ENCODE data around the gene MAPK12. TPM values are rescaled to one million over a fixed set of nuclear protein-coding genes. Genes with fewer than 3 reads are reported as not detected.
"Not testable (repeated sequence)": the region's sequence is repeated elsewhere in the genome, so short reads cannot be mapped to it uniquely, and the experiment has no call there.

Gene MAPK12
- total RNA-seq, 1 donor from 2014 or later: 63.3 TPM

DNA sequence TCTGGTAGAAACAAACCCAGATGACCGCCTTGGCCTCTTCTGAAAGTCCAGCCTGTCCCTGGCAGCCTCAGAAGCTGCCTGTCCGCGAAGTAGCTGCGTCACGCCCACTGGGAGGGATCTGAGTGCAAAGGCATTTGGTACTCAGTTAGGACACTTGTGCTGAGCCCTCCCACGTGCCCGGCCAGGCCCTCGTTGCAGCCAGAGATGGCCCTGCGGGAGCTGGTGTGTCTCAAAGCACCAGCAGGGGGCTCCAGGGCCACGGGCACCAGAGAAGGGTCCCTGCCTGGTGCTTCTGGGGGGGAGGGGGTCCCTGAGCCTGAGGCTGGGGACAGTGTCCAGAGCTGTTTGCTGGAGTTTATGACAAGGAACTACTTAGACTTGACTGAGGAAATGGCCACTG, 54.9 kb downstream of the MAPK12 start:
- Mint-ChIP-seq H3K4me1 (peaks cover 10% of the 10 kb centered on the region), H3K27me3 (ENCODE audit: low read depth) (no peaks in the 10 kb centered on the region), H3K9me3 (peaks cover 6% of the 10 kb centered on the region), H3K27ac (no peak overlapping the region), H3K36me3 (peaks cover 22% of the 10 kb centered on the region), H3K4me3 (no peak overlapping the region)
- DNase-seq (ENCODE audit: low spot score in 2 of 2, unreplicated experiment in 2 of 2): no peak
- TF ChIP-seq, protein P1, sequence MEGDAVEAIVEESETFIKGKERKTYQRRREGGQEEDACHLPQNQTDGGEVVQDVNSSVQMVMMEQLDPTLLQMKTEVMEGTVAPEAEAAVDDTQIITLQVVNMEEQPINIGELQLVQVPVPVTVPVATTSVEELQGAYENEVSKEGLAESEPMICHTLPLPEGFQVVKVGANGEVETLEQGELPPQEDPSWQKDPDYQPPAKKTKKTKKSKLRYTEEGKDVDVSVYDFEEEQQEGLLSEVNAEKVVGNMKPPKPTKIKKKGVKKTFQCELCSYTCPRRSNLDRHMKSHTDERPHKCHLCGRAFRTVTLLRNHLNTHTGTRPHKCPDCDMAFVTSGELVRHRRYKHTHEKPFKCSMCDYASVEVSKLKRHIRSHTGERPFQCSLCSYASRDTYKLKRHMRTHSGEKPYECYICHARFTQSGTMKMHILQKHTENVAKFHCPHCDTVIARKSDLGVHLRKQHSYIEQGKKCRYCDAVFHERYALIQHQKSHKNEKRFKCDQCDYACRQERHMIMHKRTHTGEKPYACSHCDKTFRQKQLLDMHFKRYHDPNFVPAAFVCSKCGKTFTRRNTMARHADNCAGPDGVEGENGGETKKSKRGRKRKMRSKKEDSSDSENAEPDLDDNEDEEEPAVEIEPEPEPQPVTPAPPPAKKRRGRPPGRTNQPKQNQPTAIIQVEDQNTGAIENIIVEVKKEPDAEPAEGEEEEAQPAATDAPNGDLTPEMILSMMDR (IDR thresholded peaks at IDR 0.05; ENCODE audit: unreplicated experiment): peak; percentile 22

DNA sequence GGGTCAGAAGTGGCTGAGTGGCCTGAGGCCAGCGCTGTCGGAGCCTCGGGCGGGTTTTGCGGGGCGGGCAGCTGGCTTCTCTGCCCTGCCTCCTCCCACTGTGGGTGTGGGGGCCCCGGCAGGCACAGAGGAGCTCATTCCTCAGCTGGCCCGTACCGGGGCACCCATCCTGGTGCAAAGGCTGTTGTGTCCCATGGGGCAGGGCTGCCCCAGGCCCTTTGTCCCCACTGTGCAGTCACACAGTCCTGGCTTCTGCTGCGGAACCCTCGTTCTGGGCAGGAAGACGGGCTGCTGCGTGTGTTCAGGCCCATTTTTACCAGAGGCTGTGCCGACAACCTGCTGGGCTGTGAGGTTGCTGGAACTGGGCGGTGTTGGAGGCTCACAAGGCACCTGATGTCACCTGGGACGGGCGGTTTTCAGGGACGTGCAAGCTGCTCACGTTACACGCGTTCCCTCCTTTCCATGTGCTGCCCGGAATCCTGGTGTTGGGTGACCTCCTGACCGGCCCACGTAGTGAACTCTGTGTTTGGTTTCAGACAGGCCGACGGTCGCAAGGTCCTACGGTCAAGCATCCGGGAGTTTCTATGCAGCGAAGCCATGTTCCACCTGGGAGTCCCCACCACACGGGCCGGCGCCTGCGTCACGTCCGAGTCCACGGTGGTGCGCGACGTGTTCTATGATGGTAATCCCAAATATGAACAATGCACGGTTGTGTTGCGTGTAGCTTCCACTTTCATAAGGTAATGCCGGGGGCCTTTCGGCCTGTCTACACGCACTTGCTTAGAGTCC, 55.5 kb downstream of the MAPK12 start:
- no peak overlapping the region for H3K4me3 Mint-ChIP-seq
- H3K27ac Mint-ChIP-seq: no peak overlapping the region
- TF ChIP-seq, protein P1 (IDR thresholded peaks at IDR 0.05; ENCODE audit: unreplicated experiment): no peak
- peaks cover 10% of the 10 kb centered on the region for H3K4me1 Mint-ChIP-seq
- no peak for DNase-seq (ENCODE audit: low spot score in 2 of 2, unreplicated experiment in 2 of 2)
- H3K36me3 Mint-ChIP-seq: peaks cover 18% of the 10 kb centered on the region
- H3K9me3 Mint-ChIP-seq: peaks cover 6% of the 10 kb centered on the region
- no peaks in the 10 kb centered on the region for H3K27me3 Mint-ChIP-seq (ENCODE audit: low read depth)

DNA sequence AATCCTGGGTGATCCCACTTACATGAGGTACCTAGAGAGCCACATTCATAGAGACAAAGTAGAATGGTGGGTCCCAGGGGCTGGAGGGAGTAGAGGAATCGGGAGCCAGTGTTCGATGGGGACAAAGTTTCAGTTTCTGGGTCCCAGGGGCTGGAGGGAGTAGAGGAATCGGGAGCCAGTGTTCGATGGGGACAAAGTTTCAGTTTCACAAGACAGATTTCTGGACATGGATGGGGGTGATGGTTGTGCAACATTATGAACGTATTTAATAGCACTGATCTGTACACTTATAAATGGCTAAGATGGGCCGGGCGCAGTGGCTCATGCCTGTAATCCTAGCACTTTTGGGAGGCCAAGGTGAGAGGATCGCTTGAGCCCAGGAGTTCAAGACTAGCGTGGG, 56.5 kb downstream of the MAPK12 start:
- not testable (repeated sequence) for H3K27me3 Mint-ChIP-seq (ENCODE audit: low read depth); H3K9me3 Mint-ChIP-seq; H3K27ac Mint-ChIP-seq; H3K4me3 Mint-ChIP-seq; DNase-seq (ENCODE audit: low spot score in 2 of 2, unreplicated experiment in 2 of 2); H3K4me1 Mint-ChIP-seq
- H3K36me3 Mint-ChIP-seq: peaks cover 16% of the 10 kb centered on the region

DNA sequence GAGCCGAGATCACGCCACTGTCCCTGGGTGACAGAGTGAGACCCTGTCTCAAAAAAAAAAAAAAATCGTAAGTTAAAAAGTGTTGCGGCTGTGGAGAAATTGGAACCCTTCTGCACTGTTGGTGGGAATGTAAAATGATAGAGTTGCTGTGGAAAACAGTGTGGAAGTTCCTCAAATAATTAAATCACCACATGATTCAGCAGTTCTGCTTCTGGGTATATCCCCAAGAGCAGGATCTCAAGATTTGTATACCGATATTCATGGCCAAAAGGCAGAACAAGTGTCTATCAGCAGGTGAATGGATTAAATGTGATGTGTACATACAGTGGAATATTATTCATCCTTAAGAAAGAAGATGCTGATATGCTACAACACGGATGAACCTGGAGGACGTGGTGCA, 56.9 kb downstream of the MAPK12 start:
- Mint-ChIP-seq H3K36me3 (peaks cover 12% of the 10 kb centered on the region), H3K27ac (no peak overlapping the region), H3K27me3 (ENCODE audit: low read depth) (no peaks in the 10 kb centered on the region), H3K4me3 (no peak overlapping the region), H3K9me3 (peaks cover 6% of the 10 kb centered on the region), H3K4me1 (peaks cover 13% of the 10 kb centered on the region)
- no peak for DNase-seq (ENCODE audit: low spot score in 2 of 2, unreplicated experiment in 2 of 2)
- TF ChIP-seq, protein P1 (IDR thresholded peaks at IDR 0.05; ENCODE audit: unreplicated experiment): no peak

DNA sequence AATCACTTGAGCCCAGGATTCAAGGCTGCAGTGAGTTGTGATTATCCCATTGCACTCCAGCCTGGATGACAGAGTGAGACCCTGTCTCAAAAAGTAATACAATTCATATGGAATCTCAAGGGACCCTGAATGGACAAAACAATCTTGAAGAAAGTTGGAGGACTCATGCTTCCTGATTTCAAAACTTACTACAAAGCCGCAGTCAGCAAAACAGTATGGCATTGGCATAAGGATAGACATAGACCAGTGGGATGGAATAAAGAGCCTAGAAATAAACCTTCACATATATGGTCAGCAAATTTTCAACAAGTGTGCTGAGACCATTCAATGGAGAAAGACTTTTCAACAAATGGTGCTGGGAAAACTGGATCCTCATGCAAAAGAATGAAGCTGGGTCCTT, 58.2 kb downstream of the MAPK12 start:
- TF ChIP-seq, protein P1 (IDR thresholded peaks at IDR 0.05; ENCODE audit: unreplicated experiment): no peak
- Mint-ChIP-seq H3K36me3 (peaks cover 12% of the 10 kb centered on the region), H3K4me1 (peaks cover 16% of the 10 kb centered on the region), H3K4me3 (no peak overlapping the region), H3K9me3 (peaks cover 6% of the 10 kb centered on the region), H3K27ac (no peak overlapping the region), H3K27me3 (ENCODE audit: low read depth) (no peaks in the 10 kb centered on the region)
- DNase-seq (ENCODE audit: low spot score in 2 of 2, unreplicated experiment in 2 of 2): no peak

Other genes with a start within 250 kb of the MAPK12 start
- gene IL17REL, start 248.9 kb downstream of the MAPK12 start, total RNA-seq: 0.29 to 0.31 TPM (median 0.31 TPM) in 3 replicates
- 0.11 to 0.44 TPM (median 0.13 TPM) in 3 replicates for gene TTLL8, start 203.4 kb downstream of the MAPK12 start, total RNA-seq
- gene MLC1, start 176.3 kb downstream of the MAPK12 start, total RNA-seq: 1.8 to 2.1 TPM (median 2.0 TPM) in 3 replicates
- gene MOV10L1, start 171.7 kb downstream of the MAPK12 start, total RNA-seq: 1.7 to 3.5 TPM (median 2.8 TPM) in 3 replicates
- 6.0 to 7.0 TPM (median 6.4 TPM) in 3 replicates for gene PANX2, start 91.0 kb downstream of the MAPK12 start, total RNA-seq
- gene TRABD, start 75.8 kb downstream of the MAPK12 start, total RNA-seq: 44.3 to 44.6 TPM (median 44.4 TPM) in 3 replicates
- gene SELENOO, start 60.7 kb downstream of the MAPK12 start, total RNA-seq: 25.5 to 28.3 TPM (median 26.9 TPM) in 3 replicates
- gene TUBGCP6, start 16.7 kb downstream of the MAPK12 start, total RNA-seq: 64.1 to 65.9 TPM (median 65.3 TPM) in 3 replicates
- 77.6 to 81.3 TPM (median 79.5 TPM) in 3 replicates for gene HDAC10, start 10.4 kb downstream of the MAPK12 start, total RNA-seq
- gene MAPK11, start 8.7 kb upstream of the MAPK12 start, total RNA-seq: 5.9 to 8.4 TPM (median 8.3 TPM) in 3 replicates
- gene PLXNB2, start 46.0 kb upstream of the MAPK12 start, total RNA-seq: 467 to 493 TPM (median 468 TPM) in 3 replicates
- 19.0 to 20.7 TPM (median 19.2 TPM) in 3 replicates for gene DENND6B, start 65.3 kb upstream of the MAPK12 start, total RNA-seq
- 79.4 to 83.7 TPM (median 80.1 TPM) in 3 replicates for gene PPP6R2, start 81.6 kb upstream of the MAPK12 start, total RNA-seq
- gene SBF1, start 213.4 kb upstream of the MAPK12 start, total RNA-seq: 95.8 to 106 TPM (median 105 TPM) in 3 replicates
- 1.4 to 2.0 TPM (median 1.5 TPM) in 3 replicates for gene ADM2, start 219.9 kb upstream of the MAPK12 start, total RNA-seq
- 0.34 to 0.66 TPM in 2 of 3 replicates, not detected in the other for gene MIOX, start 225.2 kb upstream of the MAPK12 start, total RNA-seq
- gene LMF2, start 246.0 kb upstream of the MAPK12 start, total RNA-seq: 65.2 to 66.2 TPM (median 65.2 TPM) in 3 replicates
- gene NCAPH2, start 246.5 kb upstream of the MAPK12 start, total RNA-seq: 57.9 to 63.1 TPM (median 60.3 TPM) in 3 replicates